ENCODE results near the gene KDELR3. TPM values are rescaled to one million over a fixed set of nuclear protein-coding genes. Genes with fewer than 3 reads are reported as not detected.

KDELR3 gene
- total RNA-seq, 1 donor, result 139 TPM

DNA sequence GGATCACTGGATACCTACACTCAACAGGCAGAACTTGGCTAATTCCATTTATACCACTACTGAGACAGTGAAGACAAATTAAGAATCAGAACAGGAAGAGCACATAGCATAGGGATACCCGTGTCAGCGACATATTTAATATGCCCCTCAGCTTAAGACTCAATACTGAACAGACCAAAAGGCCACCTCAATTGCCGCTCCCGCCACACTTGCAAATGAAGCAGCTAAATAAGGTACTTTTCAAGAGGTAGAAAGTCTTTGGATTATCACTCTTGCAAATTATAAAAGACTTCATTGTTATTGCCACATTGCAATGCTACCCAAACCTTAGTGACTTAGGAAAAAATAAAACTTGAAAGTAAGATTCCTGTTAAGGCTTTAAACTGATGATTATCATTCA lies 35.1 kb downstream of the KDELR3 start:
- no peak for TF ChIP-seq CTCF (IDR thresholded peaks at IDR 0.05; ENCODE audit: insufficient read depth, low read depth, low read length)
- no peak for DNase-seq (ENCODE audit: low read depth)
- peak overlapping the region; percentile 74 for H3K4me3 ChIP-seq (ENCODE audit: low read depth, low read length)

DNA sequence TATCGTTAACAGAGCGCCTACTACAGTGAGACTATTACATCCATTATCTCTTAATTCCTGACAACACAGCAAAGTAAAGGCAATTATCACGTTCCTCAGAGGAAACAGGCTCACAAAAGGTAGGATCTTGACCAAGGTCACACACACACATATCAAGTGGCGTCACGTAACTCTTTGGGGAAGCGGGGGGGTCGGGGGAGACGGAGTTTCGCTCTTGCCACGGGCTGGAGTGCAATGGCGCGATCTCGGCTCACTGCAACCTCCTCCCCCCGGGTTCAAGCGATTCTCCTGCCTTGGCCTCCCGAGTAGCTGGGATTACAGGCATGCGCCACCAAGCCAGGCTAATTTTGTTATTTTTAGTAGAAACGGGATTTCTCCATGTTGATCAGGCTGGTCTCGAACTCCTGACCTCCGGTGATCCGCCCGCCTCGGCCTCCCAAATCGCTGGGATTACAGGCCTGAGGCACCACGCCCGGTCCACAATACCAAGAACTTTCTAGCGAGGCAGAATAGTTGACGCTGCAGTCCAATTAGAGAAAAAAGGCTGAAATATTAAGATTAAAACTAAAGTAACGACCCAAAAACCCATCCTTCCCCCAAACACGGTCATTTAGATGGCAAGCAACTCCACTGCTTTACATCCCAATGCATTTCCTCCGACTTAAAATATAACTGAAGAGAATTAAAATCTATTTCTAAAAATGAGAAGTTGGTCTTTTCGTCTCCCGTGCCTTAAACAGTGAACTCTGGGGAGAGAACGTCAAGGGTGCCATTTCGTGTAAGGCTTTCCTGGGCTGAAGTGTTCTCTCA lies 37.0 kb downstream of the KDELR3 start:
- H3K4me3 ChIP-seq (ENCODE audit: low read depth, low read length), result peak overlapping the region; percentile 74
- peak; percentile 65 for DNase-seq (ENCODE audit: low read depth)
- no peak for TF ChIP-seq CTCF (IDR thresholded peaks at IDR 0.05; ENCODE audit: insufficient read depth, low read depth, low read length)

DNA sequence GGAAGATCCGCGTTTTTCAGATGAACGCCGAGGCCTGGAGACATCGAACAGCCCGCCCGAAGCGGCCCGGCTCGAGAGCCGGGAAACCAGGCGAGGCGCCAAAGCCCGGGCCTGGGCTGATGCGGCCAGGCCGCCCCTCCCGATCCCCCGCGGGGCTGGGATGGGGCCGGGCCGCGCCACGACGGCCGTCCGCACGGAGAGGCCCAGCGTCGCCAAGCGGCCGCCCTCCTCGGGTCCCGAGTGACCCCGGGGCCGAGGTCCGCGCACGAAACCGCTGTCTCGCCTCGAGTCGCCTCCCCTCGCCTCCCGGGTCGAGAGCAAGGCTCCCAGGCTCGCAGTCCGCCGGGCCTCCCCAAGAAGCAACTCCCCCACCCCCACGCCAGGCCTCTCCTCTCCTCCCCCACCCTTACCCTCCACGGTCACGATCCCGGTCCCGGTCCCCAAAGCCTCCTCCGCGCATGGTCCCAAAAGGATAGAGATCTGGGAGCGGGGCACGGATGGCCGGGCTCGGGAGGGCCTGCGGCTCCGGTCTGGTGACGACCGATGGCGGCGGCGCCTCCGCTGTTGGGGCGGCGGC lies 37.7 kb downstream of the KDELR3 start:
- no peak for TF ChIP-seq CTCF (IDR thresholded peaks at IDR 0.05; ENCODE audit: insufficient read depth, low read depth, low read length)
- peak; percentile 67 for DNase-seq (ENCODE audit: low read depth)
- peak overlapping the region; percentile 74 for H3K4me3 ChIP-seq (ENCODE audit: low read depth, low read length)

DNA sequence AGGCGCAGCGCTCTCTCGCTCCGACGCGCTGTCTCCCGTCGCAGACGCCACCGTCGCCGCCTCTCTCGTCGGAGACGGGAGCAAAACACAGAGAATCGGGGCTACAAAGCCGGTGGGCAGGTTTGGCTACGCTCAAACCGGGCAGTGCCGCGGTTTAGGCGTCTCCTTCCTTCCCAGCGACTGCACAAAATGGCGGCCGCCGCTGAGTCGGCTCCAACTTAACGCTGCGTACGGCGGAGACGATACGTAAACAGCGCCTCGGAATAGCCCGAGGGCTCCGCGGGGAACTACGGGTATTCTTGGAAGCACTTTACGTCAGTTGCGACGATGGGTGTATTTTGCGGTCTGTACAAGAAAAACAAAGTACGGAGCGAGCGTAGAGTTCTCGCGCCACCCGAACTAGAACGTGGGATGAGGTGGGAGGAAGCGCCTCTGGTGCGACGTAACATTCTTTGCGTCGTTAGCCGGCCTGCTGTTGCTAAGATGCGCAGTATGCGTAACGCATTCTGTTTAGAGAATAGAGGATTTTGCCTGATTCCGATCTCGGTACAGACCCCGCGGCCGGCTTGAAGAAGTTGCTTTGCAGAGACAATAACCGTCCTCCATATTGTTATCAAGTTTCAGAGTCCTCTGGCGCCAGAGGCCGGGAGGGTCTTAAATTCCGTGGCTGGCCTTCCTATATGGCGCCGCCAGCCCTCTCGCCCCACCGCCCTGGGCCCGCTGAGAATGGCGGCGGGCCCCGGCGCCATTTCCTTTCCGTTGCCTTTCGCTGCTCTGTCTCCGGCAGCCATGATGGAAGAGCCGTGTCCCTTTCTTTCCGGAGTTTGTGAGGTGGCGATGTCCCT lies 38.4 kb downstream of the KDELR3 start, which contains the start of gene DDX17:
Gene DDX17 (minus strand): TSS at position 194 of the 845 bp plus-strand sequence.
- TF ChIP-seq CTCF (IDR thresholded peaks at IDR 0.05; ENCODE audit: insufficient read depth, low read depth, low read length), result no peak
- peak within 1 kb of the TSS; percentile 74 for H3K4me3 ChIP-seq (ENCODE audit: low read depth, low read length)
- DNase-seq (ENCODE audit: low read depth), result peak; percentile 99

- no peak for TF ChIP-seq CTCF (IDR thresholded peaks at IDR 0.05; ENCODE audit: insufficient read depth, low read depth, low read length)
- DNase-seq (ENCODE audit: low read depth), result no peak
- no peak overlapping the region for H3K4me3 ChIP-seq (ENCODE audit: low read depth, low read length)
Observed at GRCh38 chr22:38510416-38510970, 42.6 kb downstream of the KDELR3 start.

DNA sequence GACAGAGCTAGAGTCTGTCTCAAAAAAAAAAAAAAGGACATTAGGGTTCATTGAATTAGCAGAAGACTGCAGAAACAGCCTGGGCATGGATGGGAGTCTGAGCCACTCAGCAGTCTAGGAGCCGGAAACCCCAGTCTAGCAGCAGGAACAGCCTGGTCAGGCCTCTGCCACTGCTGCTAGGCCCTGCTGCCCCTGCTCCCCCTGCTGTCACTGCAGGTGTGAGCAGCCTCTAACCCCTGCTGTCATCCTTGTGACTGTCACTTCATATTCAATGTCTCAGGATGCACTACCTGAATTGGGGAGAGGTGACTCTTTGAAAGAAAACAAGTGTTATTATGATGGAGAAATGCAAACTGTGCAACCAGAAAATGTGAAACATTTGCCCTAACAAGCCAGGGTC lies 45.2 kb downstream of the KDELR3 start:
- no peak for TF ChIP-seq CTCF (IDR thresholded peaks at IDR 0.05; ENCODE audit: insufficient read depth, low read depth, low read length)
- H3K4me3 ChIP-seq (ENCODE audit: low read depth, low read length), result no peak overlapping the region
- DNase-seq (ENCODE audit: low read depth), result no peak

Measured in fibroblast of villous mesenchyme (primary cell).